Liver (tissue), 9 donors: ENCODE data around the gene ATRX. TPM values are rescaled to one million over a fixed set of nuclear protein-coding genes. Genes with fewer than 3 reads are reported as not detected.

Experiments used
- DNase-seq: peaks from one replicate; pipeline ENCODE4 v3.0.0-alpha.2; 2017; ENCODE audit warnings: low spot score
- H3K27ac ChIP-seq, 2 donors: one replicate each; pipeline ENCODE4 v1.7.0; 2013; ENCODE audit warnings: inconsistent platforms in 2 of 2, low read length in 2 of 2, control low read depth in 1 of 2, low read depth in 1 of 2, mild to moderate bottlenecking in 1 of 2
- H3K27me3 ChIP-seq, 4 donors: one replicate each; pipeline versions ENCODE4 v1.6.1 to v1.7.0; 2013; ENCODE audit warnings: low read length in 3 of 4, inconsistent platforms in 1 of 4, mild to moderate bottlenecking in 1 of 4, moderate library complexity in 1 of 4; ENCODE audit not compliant: control insufficient read depth in 4 of 4, insufficient read depth in 4 of 4
- H3K36me3 ChIP-seq, 4 donors: one replicate each; pipeline versions ENCODE4 v1.6.1 to v1.7.0; 2013; ENCODE audit warnings: low read length in 3 of 4, mild to moderate bottlenecking in 3 of 4, low read depth in 1 of 4, moderate library complexity in 1 of 4; ENCODE audit not compliant: control insufficient read depth in 4 of 4, insufficient read depth in 3 of 4
- H3K4me1 ChIP-seq, 4 donors: one replicate each; pipeline versions ENCODE4 v1.6.1 to v1.7.0; 2013; ENCODE audit warnings: low read length in 3 of 4, mild to moderate bottlenecking in 3 of 4, moderate library complexity in 1 of 4; ENCODE audit not compliant: control insufficient read depth in 4 of 4, insufficient read depth in 4 of 4
- H3K4me3 ChIP-seq, 3 donors: one replicate each; pipeline versions ENCODE4 v1.6.1 to v1.7.0; 2013; ENCODE audit warnings: low read length in 3 of 3, control low read depth in 1 of 3, low read depth in 1 of 3, mild to moderate bottlenecking in 1 of 3
- H3K9ac ChIP-seq, 2 donors: one replicate each; pipeline ENCODE4 v1.7.0; 2013; ENCODE audit warnings: low read length in 2 of 2, mild to moderate bottlenecking in 2 of 2, moderate library complexity in 2 of 2, control low read depth in 1 of 2, low read depth in 1 of 2
- H3K9me3 ChIP-seq, 4 donors: one replicate each; pipeline versions ENCODE4 v1.6.1 to v1.7.0; 2013; ENCODE audit warnings: low read length in 3 of 4; ENCODE audit not compliant: control insufficient read depth in 4 of 4
- EGR1 ChIP-seq, 2 donors: IDR thresholded peaks; 2 replicates each; pipeline ENCODE4 v1.6.1; 2016 to 2018; ENCODE audit warnings: antibody characterized with exemption in 2 of 2, low read depth in 2 of 2
- FOXA1 ChIP-seq: IDR thresholded peaks from 2 replicates; pipeline ENCODE4 v1.6.1; 2016; ENCODE audit warnings: antibody characterized with exemption
- FOXA2 ChIP-seq: IDR thresholded peaks from 2 replicates; pipeline ENCODE4 v1.6.1; 2016; ENCODE audit warnings: antibody characterized with exemption
- GABPA ChIP-seq, 2 donors: IDR thresholded peaks in 1 of 2; conservative IDR thresholded peaks in 1 of 2; 2 replicates each; pipeline ENCODE4 v1.6.1; 2016; ENCODE audit warnings: antibody characterized with exemption in 2 of 2, mild to moderate bottlenecking in 1 of 2, moderate library complexity in 1 of 2
- HNF4A ChIP-seq, 2 donors: conservative IDR thresholded peaks; 2 replicates each; pipeline ENCODE4 v1.6.1; 2016; ENCODE audit warnings: antibody characterized with exemption in 2 of 2, mild to moderate bottlenecking in 2 of 2
- JUND ChIP-seq, 2 donors: IDR thresholded peaks; 2 replicates each; pipeline ENCODE4 v1.6.1; 2016; ENCODE audit warnings: antibody characterized with exemption in 2 of 2
- RAD21 ChIP-seq, 2 donors: IDR thresholded peaks; 2 replicates each; pipeline ENCODE4 v1.6.1; 2016; ENCODE audit warnings: antibody characterized with exemption in 2 of 2, mild to moderate bottlenecking in 2 of 2
- SP1 ChIP-seq: IDR thresholded peaks from 2 replicates; pipeline ENCODE4 v1.6.1; 2018; ENCODE audit warnings: antibody characterized with exemption, mild to moderate bottlenecking
- TAF1 ChIP-seq: conservative IDR thresholded peaks from 2 replicates; pipeline ENCODE4 v1.6.1; 2016; ENCODE audit warnings: antibody characterized with exemption, mild to moderate bottlenecking
- YY1 ChIP-seq: IDR thresholded peaks from 2 replicates; pipeline ENCODE4 v1.6.1; 2016; ENCODE audit warnings: antibody characterized with exemption, mild to moderate bottlenecking
- WGBS: extraction: QIAGEN DNeasy Blood & Tissue Kit; methylation state at CpG from one replicate; pipeline ENCODE4 v1.1.7; 2013; 5-methylcytosine and 5-hydroxymethylcytosine counted together
- polyA plus RNA-seq, 2 donors: library from polyadenylated mRNA; stranded (reverse) in 1 of 2; unstranded in 1 of 2; fragments of 200-250 nt in 1 of 2; fragments of >200 nt in 1 of 2; fragmentation: Nextera tagmentation in 1 of 2; extraction: Ambion mirVana in 1 of 2; gene quantifications; one replicate each; pipeline versions ENCODE4 v1.2.1 to v1.2.3, GENCODE V29; 2013 to 2015
- total RNA-seq, 2 donors: library from RNA; depleted of rRNA; stranded (reverse); fragments of >200 nt; gene quantifications; one replicate each; pipeline ENCODE4 v1.2.3, GENCODE V29; 2014
- TF ChIP-seq, protein P1 (sequence below): IDR thresholded peaks from 2 replicates; pipeline ENCODE4 v1.6.1; 2016; ENCODE audit warnings: antibody characterized with exemption, mild to moderate bottlenecking
- TF ChIP-seq, protein P2 (sequence below): fragments of 150-350 bp; IDR thresholded peaks from 2 replicates; pipeline ENCODE4 v1.5.1; 2017; ENCODE audit warnings: improper control_type of control experiment, low read depth, low read length; ENCODE audit not compliant: missing input control
- TF ChIP-seq, protein P3 (sequence below): IDR thresholded peaks from 2 replicates; pipeline ENCODE4 v1.6.1; 2016; ENCODE audit warnings: antibody characterized with exemption
- TF ChIP-seq, protein P4 (sequence below): IDR thresholded peaks from 2 replicates; pipeline ENCODE4 v1.6.1; 2016; ENCODE audit warnings: antibody characterized with exemption
- donor health status: healthy.
- donor health status: healthy.
- donor health status: healthy.
- donor health status: healthy.
- donor health status: healthy.

The ATRX gene
- total and polyA plus RNA-seq, 4 donors: 4.6 to 38.5 (median 32.0) TPM

DNA sequence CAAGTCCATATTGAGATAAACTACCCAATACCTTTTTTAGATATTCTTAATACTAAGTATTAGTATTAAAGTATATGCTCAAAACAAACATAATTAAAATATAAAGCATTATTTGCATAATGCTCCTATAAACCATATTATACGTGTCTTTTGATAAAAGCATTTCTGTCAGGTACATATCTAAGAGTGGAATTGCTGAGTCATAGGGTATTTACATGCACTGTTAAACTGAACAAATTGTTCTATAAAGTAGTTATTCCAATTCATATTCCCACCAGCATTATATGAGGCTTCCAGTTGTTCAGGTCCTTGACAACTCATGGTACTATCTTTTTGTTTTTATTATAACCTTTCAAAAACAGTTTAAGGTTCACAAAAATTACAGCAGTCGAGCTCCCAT lies 224.6 kb downstream of the ATRX start:
- Histone ChIP-seq H3K27ac (no peak overlapping the region), H3K4me1 (no peaks in the 10 kb centered on the region), H3K9me3 (no peaks in the 10 kb centered on the region), H3K4me3 (no peak overlapping the region), H3K36me3 (no peaks in the 10 kb centered on the region), H3K9ac (no peak overlapping the region), H3K27me3 (no peaks in the 10 kb centered on the region)
- DNase-seq: no peak
- WGBS: 96% methylated on average over 2 of the region's 2 CpGs
- TF ChIP-seq, protein P1, sequence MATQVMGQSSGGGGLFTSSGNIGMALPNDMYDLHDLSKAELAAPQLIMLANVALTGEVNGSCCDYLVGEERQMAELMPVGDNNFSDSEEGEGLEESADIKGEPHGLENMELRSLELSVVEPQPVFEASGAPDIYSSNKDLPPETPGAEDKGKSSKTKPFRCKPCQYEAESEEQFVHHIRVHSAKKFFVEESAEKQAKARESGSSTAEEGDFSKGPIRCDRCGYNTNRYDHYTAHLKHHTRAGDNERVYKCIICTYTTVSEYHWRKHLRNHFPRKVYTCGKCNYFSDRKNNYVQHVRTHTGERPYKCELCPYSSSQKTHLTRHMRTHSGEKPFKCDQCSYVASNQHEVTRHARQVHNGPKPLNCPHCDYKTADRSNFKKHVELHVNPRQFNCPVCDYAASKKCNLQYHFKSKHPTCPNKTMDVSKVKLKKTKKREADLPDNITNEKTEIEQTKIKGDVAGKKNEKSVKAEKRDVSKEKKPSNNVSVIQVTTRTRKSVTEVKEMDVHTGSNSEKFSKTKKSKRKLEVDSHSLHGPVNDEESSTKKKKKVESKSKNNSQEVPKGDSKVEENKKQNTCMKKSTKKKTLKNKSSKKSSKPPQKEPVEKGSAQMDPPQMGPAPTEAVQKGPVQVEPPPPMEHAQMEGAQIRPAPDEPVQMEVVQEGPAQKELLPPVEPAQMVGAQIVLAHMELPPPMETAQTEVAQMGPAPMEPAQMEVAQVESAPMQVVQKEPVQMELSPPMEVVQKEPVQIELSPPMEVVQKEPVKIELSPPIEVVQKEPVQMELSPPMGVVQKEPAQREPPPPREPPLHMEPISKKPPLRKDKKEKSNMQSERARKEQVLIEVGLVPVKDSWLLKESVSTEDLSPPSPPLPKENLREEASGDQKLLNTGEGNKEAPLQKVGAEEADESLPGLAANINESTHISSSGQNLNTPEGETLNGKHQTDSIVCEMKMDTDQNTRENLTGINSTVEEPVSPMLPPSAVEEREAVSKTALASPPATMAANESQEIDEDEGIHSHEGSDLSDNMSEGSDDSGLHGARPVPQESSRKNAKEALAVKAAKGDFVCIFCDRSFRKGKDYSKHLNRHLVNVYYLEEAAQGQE: no peak
- TF ChIP-seq FOXA1: no peak
- TF ChIP-seq SP1: no peak
- no peak for TF ChIP-seq FOXA2
- TF ChIP-seq, protein P2, sequence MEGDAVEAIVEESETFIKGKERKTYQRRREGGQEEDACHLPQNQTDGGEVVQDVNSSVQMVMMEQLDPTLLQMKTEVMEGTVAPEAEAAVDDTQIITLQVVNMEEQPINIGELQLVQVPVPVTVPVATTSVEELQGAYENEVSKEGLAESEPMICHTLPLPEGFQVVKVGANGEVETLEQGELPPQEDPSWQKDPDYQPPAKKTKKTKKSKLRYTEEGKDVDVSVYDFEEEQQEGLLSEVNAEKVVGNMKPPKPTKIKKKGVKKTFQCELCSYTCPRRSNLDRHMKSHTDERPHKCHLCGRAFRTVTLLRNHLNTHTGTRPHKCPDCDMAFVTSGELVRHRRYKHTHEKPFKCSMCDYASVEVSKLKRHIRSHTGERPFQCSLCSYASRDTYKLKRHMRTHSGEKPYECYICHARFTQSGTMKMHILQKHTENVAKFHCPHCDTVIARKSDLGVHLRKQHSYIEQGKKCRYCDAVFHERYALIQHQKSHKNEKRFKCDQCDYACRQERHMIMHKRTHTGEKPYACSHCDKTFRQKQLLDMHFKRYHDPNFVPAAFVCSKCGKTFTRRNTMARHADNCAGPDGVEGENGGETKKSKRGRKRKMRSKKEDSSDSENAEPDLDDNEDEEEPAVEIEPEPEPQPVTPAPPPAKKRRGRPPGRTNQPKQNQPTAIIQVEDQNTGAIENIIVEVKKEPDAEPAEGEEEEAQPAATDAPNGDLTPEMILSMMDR: no peak
- TF ChIP-seq, protein P3, sequence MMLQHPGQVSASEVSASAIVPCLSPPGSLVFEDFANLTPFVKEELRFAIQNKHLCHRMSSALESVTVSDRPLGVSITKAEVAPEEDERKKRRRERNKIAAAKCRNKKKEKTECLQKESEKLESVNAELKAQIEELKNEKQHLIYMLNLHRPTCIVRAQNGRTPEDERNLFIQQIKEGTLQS: no peak
- TF ChIP-seq RAD21 (IDR thresholded peaks at IDR 0.05): no peak
- TF ChIP-seq JUND (IDR thresholded peaks at IDR 0.05): no peak
- TF ChIP-seq, protein P4, sequence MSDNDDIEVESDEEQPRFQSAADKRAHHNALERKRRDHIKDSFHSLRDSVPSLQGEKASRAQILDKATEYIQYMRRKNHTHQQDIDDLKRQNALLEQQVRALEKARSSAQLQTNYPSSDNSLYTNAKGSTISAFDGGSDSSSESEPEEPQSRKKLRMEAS: no peak
- TF ChIP-seq TAF1: no peak

DNA sequence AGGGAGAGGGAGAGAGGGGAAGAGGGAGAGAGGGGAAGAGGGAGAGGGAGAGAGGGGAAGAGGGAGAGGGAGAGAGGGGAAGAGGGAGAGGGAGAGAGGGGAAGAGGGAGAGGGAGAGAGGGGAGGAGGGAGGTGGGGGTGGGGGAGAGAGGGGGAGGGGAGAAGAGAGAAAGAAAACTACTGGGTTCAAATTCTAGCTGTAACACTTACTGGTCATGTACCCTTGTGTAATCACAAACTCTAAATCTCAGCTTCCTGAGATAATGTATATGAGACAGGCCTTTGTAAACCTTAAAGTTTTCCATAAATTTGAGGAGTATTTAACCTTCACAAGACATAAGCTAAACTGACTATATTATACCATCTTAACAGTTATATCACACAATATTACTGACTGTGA lies 229.7 kb downstream of the ATRX start:
- no peak overlapping the region for H3K9ac ChIP-seq
- TF ChIP-seq EGR1 (IDR thresholded peaks at IDR 0.05; ENCODE audit: low read depth in 2 of 2): no peak
- TF ChIP-seq TAF1: no peak
- peaks cover 0 to 2% (median 0%) of the 10 kb centered on the region in 4 donors for H3K36me3 ChIP-seq
- no peaks in the 10 kb centered on the region for H3K4me1 ChIP-seq
- H3K4me3 ChIP-seq: no peak overlapping the region
- H3K27ac ChIP-seq: no peak overlapping the region
- no peaks in the 10 kb centered on the region for H3K9me3 ChIP-seq
- no peaks in the 10 kb centered on the region for H3K27me3 ChIP-seq
- DNase-seq: no peak

DNA sequence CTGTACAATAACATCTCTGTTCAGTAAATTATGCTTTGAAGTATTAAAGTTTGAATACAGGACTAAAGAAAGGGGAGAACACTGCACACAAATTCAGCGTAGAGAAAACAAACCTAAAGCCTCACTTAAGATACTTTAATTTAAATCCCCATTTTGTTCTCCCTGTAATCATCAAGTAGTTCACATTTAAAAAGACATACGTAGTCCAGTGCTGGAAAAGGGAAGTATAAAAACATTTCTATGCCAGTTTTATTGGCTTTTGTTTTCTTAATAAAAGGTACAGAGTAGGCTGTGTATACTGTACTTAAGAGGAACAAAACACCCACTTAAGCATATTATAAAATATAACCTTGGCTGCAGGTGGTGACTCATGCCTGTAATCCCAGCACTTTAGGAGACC lies 237.3 kb downstream of the ATRX start:
- H3K27me3 ChIP-seq: no peaks in the 10 kb centered on the region
- no peaks in the 10 kb centered on the region for H3K9me3 ChIP-seq
- no peak overlapping the region for H3K27ac ChIP-seq
- no peak overlapping the region for H3K4me3 ChIP-seq
- H3K4me1 ChIP-seq: no peaks in the 10 kb centered on the region
- H3K9ac ChIP-seq: no peak overlapping the region
- 93% methylated on average over 2 of the region's 2 CpGs for WGBS
- H3K36me3 ChIP-seq: no peaks in the 10 kb centered on the region
- DNase-seq: no peak
- TF ChIP-seq HNF4A (conservative IDR thresholded peaks at IDR 0.05): no peak
- TF ChIP-seq, protein P2: no peak
- no peak for TF ChIP-seq YY1
- TF ChIP-seq FOXA2: no peak
- TF ChIP-seq, protein P3: no peak
- no peak for TF ChIP-seq SP1
- TF ChIP-seq, protein P1: no peak
- no peak for TF ChIP-seq EGR1 (IDR thresholded peaks at IDR 0.05; ENCODE audit: low read depth in 2 of 2)
- no peak for TF ChIP-seq RAD21 (IDR thresholded peaks at IDR 0.05)
- no peak for TF ChIP-seq FOXA1
- no peak for TF ChIP-seq GABPA (IDR thresholded peaks at IDR 0.05 in 1 of 2, conservative IDR thresholded peaks at IDR 0.05 in 1 of 2)
